SK-N-SH (cell line): ENCODE data around the gene ZFP14. TPM values are rescaled to one million over a fixed set of nuclear protein-coding genes. Genes with fewer than 3 reads are reported as not detected.
"Not testable (repeated sequence)": the region's sequence is repeated elsewhere in the genome, so short reads cannot be mapped to it uniquely, and the experiment has no call there.

ENCODE experiments used
- CTCF ChIA-PET: fragments of 300-600, 350-600 bp; formaldehyde crosslinking; extraction: SDS; loops from one replicate; lab custom pipeline; 2021; lab: Yijun Ruan, JAX
- POLR2A ChIA-PET: fragments of 350-600 bp; sonication (Branson Sonifier 250); formaldehyde crosslinking; extraction: SDS; loops from one replicate; lab custom pipeline; 2020; ENCODE audit warnings: antibody characterized with exemption, inconsistent platforms; lab: Yijun Ruan, JAX
- DNase-seq: peaks from one replicate; pipeline ENCODE4 v3.0.0; 2012
- H2AFZ ChIP-seq: fragments of 200-600 bp; sonication (generic); 2 replicates; pipeline ENCODE4 v1.8.1; 2016; ENCODE audit warnings: antibody characterized with exemption, mild to moderate bottlenecking, low read depth
- H3F3A ChIP-seq: fragments of 200-600 bp; sonication (generic); replicated peaks from 2 replicates; pipeline ENCODE3; 2016; ENCODE audit warnings: antibody characterized with exemption, mild to moderate bottlenecking; ENCODE audit not compliant: insufficient read depth
- H3K27ac ChIP-seq, 2 experiments: fragments of 200-500 bp in 1 of 2; fragments of 200-600 bp in 1 of 2; sonication (Bioruptor generic) in 1 of 2; sonication (generic), shearing (Covaris generic) in 1 of 2; 2 replicates each; pipeline versions ENCODE4 v1.5.1 to v1.6.1; 2014 to 2016; ENCODE audit warnings: low read depth in 2 of 2, inconsistent platforms in 1 of 2, low read length in 1 of 2, mild to moderate bottlenecking in 1 of 2, mixed read lengths in 1 of 2
- H3K27me3 ChIP-seq: fragments of 200-600 bp; sonication (generic), shearing (Covaris generic); 2 replicates; pipeline ENCODE4 v1.6.1; 2016; ENCODE audit warnings: mixed run types; ENCODE audit not compliant: insufficient read depth
- H3K36me3 ChIP-seq, 2 experiments: fragments of 200-500 bp in 1 of 2; fragments of 200-600 bp in 1 of 2; sonication (Bioruptor generic) in 1 of 2; sonication (generic) in 1 of 2; replicated peaks in 1 of 2; 2 replicates each; pipeline versions ENCODE3 to v1.5.1; 2014 to 2016; ENCODE audit warnings: low read length in 1 of 2, mild to moderate bottlenecking in 1 of 2; ENCODE audit not compliant: insufficient read depth in 2 of 2, control insufficient read depth in 1 of 2
- H3K4me1 ChIP-seq, 2 experiments: fragments of 200-500 bp in 1 of 2; fragments of 200-600 bp in 1 of 2; sonication (Bioruptor generic) in 1 of 2; sonication (generic), shearing (Covaris generic) in 1 of 2; 2 replicates each; pipeline versions ENCODE4 v1.5.1 to v1.6.1; 2014 to 2016; ENCODE audit warnings: low read depth in 1 of 2, low read length in 1 of 2, mixed run types in 1 of 2; ENCODE audit not compliant: insufficient read depth in 2 of 2, control insufficient read depth in 1 of 2
- H3K4me2 ChIP-seq: fragments of 200-600 bp; sonication (generic), shearing (Covaris generic); 2 replicates; pipeline ENCODE4 v1.6.1; 2017; ENCODE audit warnings: mixed run types
- H3K4me3 ChIP-seq, 2 experiments: fragments of 200-500 bp in 1 of 2; fragments of 200-600 bp in 1 of 2; sonication (Bioruptor generic) in 1 of 2; sonication (generic), shearing (Covaris generic) in 1 of 2; 2 replicates each; pipeline versions ENCODE4 v1.5.1 to v1.8.1; 2014 to 2016; ENCODE audit warnings: low read depth in 2 of 2, inconsistent platforms in 1 of 2, low read length in 1 of 2, mild to moderate bottlenecking in 1 of 2, mixed read lengths in 1 of 2, moderate library complexity in 1 of 2
- H3K79me2 ChIP-seq: fragments of 200-600 bp; sonication (generic); 2 replicates; pipeline ENCODE4 v1.8.1; 2017; ENCODE audit warnings: mild to moderate bottlenecking; ENCODE audit not compliant: insufficient read depth
- H3K9ac ChIP-seq: fragments of 200-600 bp; sonication (generic); 2 replicates; pipeline ENCODE4 v1.6.1; 2017; ENCODE audit warnings: mixed run types
- H3K9me2 ChIP-seq: fragments of 200-600 bp; sonication (generic); 2 replicates; pipeline ENCODE4 v1.6.1; 2017; ENCODE audit warnings: mixed run types
- H3K9me3 ChIP-seq: fragments of 200-600 bp; sonication (generic); 2 replicates; pipeline ENCODE4 v1.6.1; 2017; ENCODE audit warnings: mixed run types, mild to moderate bottlenecking, moderate library complexity
- H4K20me1 ChIP-seq: fragments of 200-600 bp; sonication (generic); 2 replicates; pipeline ENCODE4 v1.6.1; 2017; ENCODE audit warnings: mild to moderate bottlenecking, mixed run types; ENCODE audit not compliant: insufficient read depth
- CHD2 ChIP-seq: fragments of 150-350 bp; IDR thresholded peaks from 2 replicates; pipeline ENCODE4 v1.6.1; 2018; ENCODE audit warnings: low read length; ENCODE audit not compliant: partially characterized antibody
- ELF1 ChIP-seq: IDR thresholded peaks from 2 replicates; pipeline ENCODE4 v1.4.0; 2012
- EP300 ChIP-seq, 2 experiments: IDR thresholded peaks; 2 replicates each; pipeline versions ENCODE4 v1.4.0 to v1.6.1; 2012; ENCODE audit warnings: borderline replicate concordance in 1 of 2, low read depth in 1 of 2, low read length in 1 of 2
- EZH2phosphoT487 ChIP-seq: fragments of 200-600 bp; sonication (generic); IDR thresholded peaks from 2 replicates; pipeline ENCODE4 v1.6.1; 2017; ENCODE audit warnings: low read depth, mixed run types, mild to moderate bottlenecking, antibody characterized with exemption, moderate library complexity, borderline replicate concordance
- FOSL2 ChIP-seq: IDR thresholded peaks from 2 replicates; pipeline ENCODE4 v1.4.0; 2012; ENCODE audit warnings: low read depth, mild to moderate bottlenecking, moderate library complexity, borderline replicate concordance
- GATA2 ChIP-seq: sonication (generic); formaldehyde crosslinking; IDR thresholded peaks from 2 replicates; pipeline ENCODE4 v1.5.0; 2020; ENCODE audit warnings: mild to moderate bottlenecking, missing genetic modification reagents
- NFIC ChIP-seq: IDR thresholded peaks from 2 replicates; pipeline ENCODE4 v1.4.0; 2012; ENCODE audit warnings: borderline replicate concordance
- NRF1 ChIP-seq: IDR thresholded peaks from 2 replicates; pipeline ENCODE4 v1.6.1; 2012; ENCODE audit warnings: low read depth, mild to moderate bottlenecking, low read length
- RAD21 ChIP-seq: IDR thresholded peaks from 2 replicates; pipeline ENCODE4 v1.6.1; 2012; ENCODE audit warnings: mild to moderate bottlenecking, low read length
- RCOR1 ChIP-seq: fragments of 150-350 bp; IDR thresholded peaks from 2 replicates; pipeline ENCODE4 v1.6.1; 2017; ENCODE audit warnings: antibody characterized with exemption, low read length
- SIN3A ChIP-seq: IDR thresholded peaks from 2 replicates; pipeline ENCODE4 v1.6.1; 2012; ENCODE audit warnings: low read depth, mild to moderate bottlenecking, low read length, moderate library complexity, borderline replicate concordance
- SMC3 ChIP-seq: IDR thresholded peaks from 2 replicates; pipeline ENCODE4 v1.6.1; 2012; ENCODE audit warnings: low read depth, low read length, improper control_type of control experiment
- YY1 ChIP-seq: IDR thresholded peaks from 2 replicates; pipeline ENCODE4 v1.4.0; 2012; ENCODE audit warnings: low read depth, mild to moderate bottlenecking
- WGBS: methylation state at CpG from one replicate; pipeline ENCODE4 v1.1.6; 2017; ENCODE audit warnings: low lambda C conversion rate; 5-methylcytosine and 5-hydroxymethylcytosine counted together
- polyA plus RNA-seq, 3 experiments: library from polyadenylated mRNA; depleted of rRNA; stranded (reverse); fragments of >200 nt; gene quantifications; 2 replicates each; pipeline ENCODE4 v1.2.3, GENCODE V29; 2012
- TF ChIP-seq, protein P1 (sequence below): IDR thresholded peaks from 2 replicates; pipeline ENCODE4 v1.4.0; 2012; ENCODE audit warnings: low read depth, borderline replicate concordance
- TF ChIP-seq, protein P2 (sequence below): IDR thresholded peaks from 2 replicates; pipeline ENCODE4 v1.6.1; 2012; ENCODE audit warnings: mild to moderate bottlenecking, low read depth, low read length, moderate library complexity
- TF ChIP-seq, protein P3 (sequence below): fragments of 200-600 bp; sonication (generic); IDR thresholded peaks from 2 replicates; pipeline ENCODE4 v1.6.1; 2017; ENCODE audit warnings: antibody characterized with exemption, mild to moderate bottlenecking, moderate library complexity
- TF ChIP-seq, protein P4 (sequence below): IDR thresholded peaks from 2 replicates; pipeline ENCODE4 v1.4.0; 2012; ENCODE audit warnings: low read depth, borderline replicate concordance
- TF ChIP-seq, protein P5 (sequence below): fragments of 150-350 bp; IDR thresholded peaks from 2 replicates; pipeline ENCODE4 v1.6.1; 2017; ENCODE audit warnings: antibody characterized with exemption, low read length, low read depth, borderline replicate concordance

Gene ZFP14
- polyA plus RNA-seq, 1 of the 3 experiments (the other 2 are of a cell fraction), result 1.1 TPM

DNA sequence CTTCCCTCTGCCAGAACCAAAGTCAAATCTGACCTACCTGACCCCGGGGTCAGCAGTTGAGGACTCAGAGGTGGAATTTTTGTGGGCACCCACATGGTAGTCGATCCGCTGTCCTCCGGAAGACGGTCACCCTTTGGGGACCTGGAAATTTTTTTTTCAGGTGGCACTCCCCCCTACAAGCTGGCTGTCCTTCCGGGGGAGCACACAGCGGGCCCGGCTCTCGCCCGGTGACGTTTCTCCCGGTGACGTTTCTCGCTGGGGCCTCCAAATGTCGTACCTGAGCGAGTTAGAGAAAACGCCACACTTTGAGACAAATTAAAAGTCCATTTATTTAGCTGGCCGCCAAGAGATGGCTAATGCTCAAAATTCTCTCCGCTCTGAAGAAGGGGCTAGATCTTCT is 48.8 kb downstream of the ZFP14 start:
- CTCF ChIA-PET, result no interaction called here
- no peaks in the 10 kb centered on the region for H3K27me3 ChIP-seq
- peaks cover 16 to 40% of the 10 kb centered on the region in 2 experiments for H3K36me3 ChIP-seq
- H3K4me2 ChIP-seq, result peak overlapping the region; percentile 76
- peaks cover 4 to 14% of the 10 kb centered on the region in 2 experiments; a peak in 2 of 4 replicates for H3K4me1 ChIP-seq
- no peak overlapping the region for H3K9ac ChIP-seq
- POLR2A ChIA-PET, result no interaction called here
- no peak for DNase-seq
- H3F3A ChIP-seq, result no peaks in the 10 kb centered on the region
- no peaks in the 10 kb centered on the region for H3K9me3 ChIP-seq
- peak overlapping the region in 1 of 2 experiments; percentile 89; a peak in 2 of 4 replicates for H3K4me3 ChIP-seq
- 65% methylated on average over 19 of the region's 19 CpGs for WGBS
- H3K79me2 ChIP-seq, result peaks cover 16% of the 10 kb centered on the region; the same call in 1 of the 2 replicates
- no peaks in the 10 kb centered on the region for H4K20me1 ChIP-seq
- H3K9me2 ChIP-seq, result no peaks in the 10 kb centered on the region
- no peak for TF ChIP-seq NFIC
- no peak for TF ChIP-seq RCOR1
- TF ChIP-seq, protein P1, sequence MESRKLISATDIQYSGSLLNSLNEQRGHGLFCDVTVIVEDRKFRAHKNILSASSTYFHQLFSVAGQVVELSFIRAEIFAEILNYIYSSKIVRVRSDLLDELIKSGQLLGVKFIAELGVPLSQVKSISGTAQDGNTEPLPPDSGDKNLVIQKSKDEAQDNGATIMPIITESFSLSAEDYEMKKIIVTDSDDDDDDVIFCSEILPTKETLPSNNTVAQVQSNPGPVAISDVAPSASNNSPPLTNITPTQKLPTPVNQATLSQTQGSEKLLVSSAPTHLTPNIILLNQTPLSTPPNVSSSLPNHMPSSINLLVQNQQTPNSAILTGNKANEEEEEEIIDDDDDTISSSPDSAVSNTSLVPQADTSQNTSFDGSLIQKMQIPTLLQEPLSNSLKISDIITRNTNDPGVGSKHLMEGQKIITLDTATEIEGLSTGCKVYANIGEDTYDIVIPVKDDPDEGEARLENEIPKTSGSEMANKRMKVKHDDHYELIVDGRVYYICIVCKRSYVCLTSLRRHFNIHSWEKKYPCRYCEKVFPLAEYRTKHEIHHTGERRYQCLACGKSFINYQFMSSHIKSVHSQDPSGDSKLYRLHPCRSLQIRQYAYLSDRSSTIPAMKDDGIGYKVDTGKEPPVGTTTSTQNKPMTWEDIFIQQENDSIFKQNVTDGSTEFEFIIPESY, result no peak
- TF ChIP-seq CHD2, result no peak
- no peak for TF ChIP-seq SIN3A
- TF ChIP-seq RAD21, result no peak
- no peak for TF ChIP-seq FOSL2
- TF ChIP-seq EZH2phosphoT487, result no peak
- TF ChIP-seq, protein P2, sequence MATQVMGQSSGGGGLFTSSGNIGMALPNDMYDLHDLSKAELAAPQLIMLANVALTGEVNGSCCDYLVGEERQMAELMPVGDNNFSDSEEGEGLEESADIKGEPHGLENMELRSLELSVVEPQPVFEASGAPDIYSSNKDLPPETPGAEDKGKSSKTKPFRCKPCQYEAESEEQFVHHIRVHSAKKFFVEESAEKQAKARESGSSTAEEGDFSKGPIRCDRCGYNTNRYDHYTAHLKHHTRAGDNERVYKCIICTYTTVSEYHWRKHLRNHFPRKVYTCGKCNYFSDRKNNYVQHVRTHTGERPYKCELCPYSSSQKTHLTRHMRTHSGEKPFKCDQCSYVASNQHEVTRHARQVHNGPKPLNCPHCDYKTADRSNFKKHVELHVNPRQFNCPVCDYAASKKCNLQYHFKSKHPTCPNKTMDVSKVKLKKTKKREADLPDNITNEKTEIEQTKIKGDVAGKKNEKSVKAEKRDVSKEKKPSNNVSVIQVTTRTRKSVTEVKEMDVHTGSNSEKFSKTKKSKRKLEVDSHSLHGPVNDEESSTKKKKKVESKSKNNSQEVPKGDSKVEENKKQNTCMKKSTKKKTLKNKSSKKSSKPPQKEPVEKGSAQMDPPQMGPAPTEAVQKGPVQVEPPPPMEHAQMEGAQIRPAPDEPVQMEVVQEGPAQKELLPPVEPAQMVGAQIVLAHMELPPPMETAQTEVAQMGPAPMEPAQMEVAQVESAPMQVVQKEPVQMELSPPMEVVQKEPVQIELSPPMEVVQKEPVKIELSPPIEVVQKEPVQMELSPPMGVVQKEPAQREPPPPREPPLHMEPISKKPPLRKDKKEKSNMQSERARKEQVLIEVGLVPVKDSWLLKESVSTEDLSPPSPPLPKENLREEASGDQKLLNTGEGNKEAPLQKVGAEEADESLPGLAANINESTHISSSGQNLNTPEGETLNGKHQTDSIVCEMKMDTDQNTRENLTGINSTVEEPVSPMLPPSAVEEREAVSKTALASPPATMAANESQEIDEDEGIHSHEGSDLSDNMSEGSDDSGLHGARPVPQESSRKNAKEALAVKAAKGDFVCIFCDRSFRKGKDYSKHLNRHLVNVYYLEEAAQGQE, result no peak
- TF ChIP-seq, protein P3, sequence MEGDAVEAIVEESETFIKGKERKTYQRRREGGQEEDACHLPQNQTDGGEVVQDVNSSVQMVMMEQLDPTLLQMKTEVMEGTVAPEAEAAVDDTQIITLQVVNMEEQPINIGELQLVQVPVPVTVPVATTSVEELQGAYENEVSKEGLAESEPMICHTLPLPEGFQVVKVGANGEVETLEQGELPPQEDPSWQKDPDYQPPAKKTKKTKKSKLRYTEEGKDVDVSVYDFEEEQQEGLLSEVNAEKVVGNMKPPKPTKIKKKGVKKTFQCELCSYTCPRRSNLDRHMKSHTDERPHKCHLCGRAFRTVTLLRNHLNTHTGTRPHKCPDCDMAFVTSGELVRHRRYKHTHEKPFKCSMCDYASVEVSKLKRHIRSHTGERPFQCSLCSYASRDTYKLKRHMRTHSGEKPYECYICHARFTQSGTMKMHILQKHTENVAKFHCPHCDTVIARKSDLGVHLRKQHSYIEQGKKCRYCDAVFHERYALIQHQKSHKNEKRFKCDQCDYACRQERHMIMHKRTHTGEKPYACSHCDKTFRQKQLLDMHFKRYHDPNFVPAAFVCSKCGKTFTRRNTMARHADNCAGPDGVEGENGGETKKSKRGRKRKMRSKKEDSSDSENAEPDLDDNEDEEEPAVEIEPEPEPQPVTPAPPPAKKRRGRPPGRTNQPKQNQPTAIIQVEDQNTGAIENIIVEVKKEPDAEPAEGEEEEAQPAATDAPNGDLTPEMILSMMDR, result no peak
- no peak for TF ChIP-seq NRF1
- no peak for TF ChIP-seq GATA2 (CRISPR knock-in tag)
- TF ChIP-seq EP300 (IDR thresholded peaks at IDR 0.05; ENCODE audit: borderline replicate concordance in 1 of 2, low read depth in 1 of 2, low read length in 1 of 2), result no peak
- TF ChIP-seq SMC3, result no peak
- TF ChIP-seq, protein P4, sequence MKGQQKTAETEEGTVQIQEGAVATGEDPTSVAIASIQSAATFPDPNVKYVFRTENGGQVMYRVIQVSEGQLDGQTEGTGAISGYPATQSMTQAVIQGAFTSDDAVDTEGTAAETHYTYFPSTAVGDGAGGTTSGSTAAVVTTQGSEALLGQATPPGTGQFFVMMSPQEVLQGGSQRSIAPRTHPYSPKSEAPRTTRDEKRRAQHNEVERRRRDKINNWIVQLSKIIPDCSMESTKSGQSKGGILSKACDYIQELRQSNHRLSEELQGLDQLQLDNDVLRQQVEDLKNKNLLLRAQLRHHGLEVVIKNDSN, result no peak
- no peak for TF ChIP-seq ELF1
- no peak for TF ChIP-seq YY1
- TF ChIP-seq, protein P5, sequence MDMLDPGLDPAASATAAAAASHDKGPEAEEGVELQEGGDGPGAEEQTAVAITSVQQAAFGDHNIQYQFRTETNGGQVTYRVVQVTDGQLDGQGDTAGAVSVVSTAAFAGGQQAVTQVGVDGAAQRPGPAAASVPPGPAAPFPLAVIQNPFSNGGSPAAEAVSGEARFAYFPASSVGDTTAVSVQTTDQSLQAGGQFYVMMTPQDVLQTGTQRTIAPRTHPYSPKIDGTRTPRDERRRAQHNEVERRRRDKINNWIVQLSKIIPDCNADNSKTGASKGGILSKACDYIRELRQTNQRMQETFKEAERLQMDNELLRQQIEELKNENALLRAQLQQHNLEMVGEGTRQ, result no peak
- TF ChIP-seq, all 33 proteins: peak for 0
- Histone ChIP-seq H2AFZ (no peak overlapping the region), H3K27ac (no peak overlapping the region; a peak in 1 of 4 replicates)

DNA sequence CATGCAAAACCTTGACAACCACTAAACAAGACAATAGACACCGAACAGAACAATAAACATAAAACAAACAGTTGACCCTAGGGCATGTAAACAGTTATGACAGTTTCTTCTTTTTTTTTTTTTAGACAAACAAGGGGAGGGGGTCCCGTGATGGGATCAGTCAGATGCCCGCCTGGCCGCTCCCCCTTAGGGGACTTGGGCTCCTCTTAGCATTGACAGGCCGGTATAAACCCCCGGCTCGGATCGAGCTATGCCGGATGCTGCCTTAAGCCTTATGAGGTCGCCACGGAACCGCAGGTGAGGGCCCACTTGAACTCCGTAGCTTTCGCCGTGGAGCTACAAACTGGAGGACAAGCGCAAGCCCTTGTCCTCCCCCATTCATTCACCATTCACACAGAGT is 49.5 kb downstream of the ZFP14 start:
- H3K27me3 ChIP-seq, H2AFZ ChIP-seq, H3K4me2 ChIP-seq, POLR2A ChIA-PET, H3K9me2 ChIP-seq, H3K9ac ChIP-seq, H3F3A ChIP-seq, H3K27ac ChIP-seq, CTCF ChIA-PET, H4K20me1 ChIP-seq, DNase-seq, H3K9me3 ChIP-seq: not testable (repeated sequence)
- Histone ChIP-seq H3K36me3 (peaks cover 16 to 45% of the 10 kb centered on the region in 2 experiments), H3K4me3 (peak overlapping the region in 1 of 2 experiments; percentile 89; a peak in 1 of 4 replicates), H3K4me1 (peaks cover 4 to 14% of the 10 kb centered on the region in 2 experiments; a peak in 2 of 4 replicates), H3K79me2 (peaks cover 16% of the 10 kb centered on the region; the same call in 1 of the 2 replicates)
- WGBS, result 89% methylated on average over 16 of the region's 16 CpGs
